K562 (cell line): ENCODE results near the gene PPL. TPM values are rescaled to one million over a fixed set of nuclear protein-coding genes. Genes with fewer than 3 reads are reported as not detected.

Experiments
- ATAC-seq: fragments of 200-7000 bp; cut with Tn5 transposase; 3 replicates; pipeline ENCODE4 v1.9.1; 2020; ENCODE audit warnings: moderate library complexity
- BruUV-seq: library from RNA; stranded (reverse); fragments of 400-500 nt; replicated peaks from 2 replicates; lab custom pipeline; 2021; lab: Mats Ljungman, UMichigan
- CTCF ChIA-PET: fragments of 300-600 bp; formaldehyde crosslinking; extraction: SDS; loops from one replicate; lab custom pipeline; 2021; ENCODE audit warnings: low intra/inter-chr PET ratio; lab: Yijun Ruan, JAX
- POLR2A ChIA-PET: fragments of 300-600, 350-650 bp; sonication (Branson Sonifier 250); formaldehyde crosslinking; extraction: SDS; loops from one replicate; lab custom pipeline; 2021; ENCODE audit warnings: antibody characterized with exemption, inconsistent platforms; lab: Yijun Ruan, JAX
- DNase-seq, 4 experiments: peaks; one replicate each; pipeline versions ENCODE4 v3.0.0 to v3.0.0-alpha.2; 2011 to 2018; ENCODE audit warnings: low spot score in 3 of 4, mixed read lengths in 3 of 4; ENCODE audit errors: extremely low read depth in 1 of 4
- FAIRE-seq: peaks from 2 replicates; lab custom pipeline; 2011; peaks lifted over from hg19 to GRCh38; lab: Jason Lieb, UNC
- H2AFZ ChIP-seq: 2 replicates; pipeline ENCODE4 v1.6.0; 2011; ENCODE audit warnings: low read depth, low read length, control low read depth, inconsistent platforms
- H3K27ac ChIP-seq: fragments of 200-600 bp; 3 replicates; pipeline ENCODE4 v1.8.0; 2011; ENCODE audit warnings: low read depth, mild to moderate bottlenecking, control low read depth, inconsistent platforms, low read length, moderate library complexity, mixed read lengths; ENCODE audit errors: extremely low read depth
- H3K27me3 ChIP-seq, 2 experiments: fragments of 300-600 bp in 1 of 2; 2 replicates in 1 of 2; 3 replicates in 1 of 2; pipeline versions ENCODE4 v1.6.0 to v1.8.0; 2011; ENCODE audit warnings: inconsistent platforms in 2 of 2, low read length in 2 of 2, mild to moderate bottlenecking in 1 of 2, mixed read lengths in 1 of 2, moderate library complexity in 1 of 2; ENCODE audit not compliant: control insufficient read depth in 2 of 2, insufficient read depth in 2 of 2
- H3K36me3 ChIP-seq: fragments of 300-600 bp; 3 replicates; pipeline ENCODE4 v1.8.0; 2011; ENCODE audit warnings: mild to moderate bottlenecking, low read length, inconsistent platforms; ENCODE audit not compliant: control insufficient read depth, insufficient read depth
- H3K4me1 ChIP-seq, 2 experiments: fragments of 200-600 bp in 1 of 2; replicated peaks in 1 of 2; 2 replicates in 1 of 2; 3 replicates in 1 of 2; pipeline versions ENCODE4 v1.5.1 to v1.8.0; 2011; ENCODE audit warnings: inconsistent platforms in 2 of 2, low read length in 2 of 2, mild to moderate bottlenecking in 1 of 2, mixed read lengths in 1 of 2, moderate library complexity in 1 of 2; ENCODE audit not compliant: control insufficient read depth in 2 of 2, insufficient read depth in 2 of 2
- H3K4me2 ChIP-seq: 2 replicates; pipeline ENCODE4 v1.6.1; 2011; ENCODE audit warnings: low read length, control low read depth, inconsistent platforms, mixed read lengths; ENCODE audit not compliant: insufficient read depth
- H3K4me3 ChIP-seq: fragments of 200-600 bp; sonication (generic), shearing (Covaris generic); 2 replicates; pipeline ENCODE4 v1.5.1; 2016; ENCODE audit warnings: control low read depth, inconsistent platforms
- H3K79me2 ChIP-seq: fragments of 200-600 bp; 3 replicates; pipeline ENCODE4 v1.8.0; 2011; ENCODE audit warnings: low read length, inconsistent platforms; ENCODE audit not compliant: control insufficient read depth, insufficient read depth
- H3K9ac ChIP-seq, 2 experiments: 2 replicates each; pipeline versions ENCODE4 v1.6.0 to v1.6.1; 2011; ENCODE audit warnings: low read depth in 2 of 2, low read length in 2 of 2, control low read depth in 1 of 2, inconsistent platforms in 1 of 2, mild to moderate bottlenecking in 1 of 2, mixed read lengths in 1 of 2; ENCODE audit not compliant: insufficient read depth in 1 of 2
- H3K9me1 ChIP-seq: one replicate; pipeline ENCODE4 v1.6.0; 2011; ENCODE audit warnings: inconsistent platforms, mild to moderate bottlenecking, low read length, moderate library complexity; ENCODE audit not compliant: control insufficient read depth, insufficient read depth
- H3K9me3 ChIP-seq: replicated peaks from 2 replicates; pipeline ENCODE4 v1.5.1; 2011; ENCODE audit warnings: low read depth, low read length, inconsistent platforms; ENCODE audit not compliant: control insufficient read depth, insufficient read depth
- H4K20me1 ChIP-seq: replicated peaks from 2 replicates; pipeline ENCODE4 v1.6.1; 2011; ENCODE audit warnings: low read length, inconsistent platforms, mixed read lengths; ENCODE audit not compliant: control insufficient read depth, insufficient read depth
- ARID1B ChIP-seq: fragments of 450-650 bp; IDR thresholded peaks from 2 replicates; pipeline ENCODE4 v1.6.1; 2016; ENCODE audit warnings: antibody characterized with exemption, mild to moderate bottlenecking, inconsistent platforms
- BCOR ChIP-seq: fragments of 450-650 bp; IDR thresholded peaks from 2 replicates; pipeline ENCODE4 v1.6.1; 2016
- HNRNPL ChIP-seq: fragments of 200-400 bp; formaldehyde crosslinking; IDR thresholded peaks from 2 replicates; pipeline ENCODE4 v1.6.1; 2017; ENCODE audit warnings: low read depth, mild to moderate bottlenecking, low read length
- JUN ChIP-seq, 2 experiments: sonication (generic) in 1 of 2; formaldehyde crosslinking in 1 of 2; IDR thresholded peaks; 2 replicates each; pipeline versions ENCODE4 v1.6.1 to v1.8.0; 2012 to 2022; ENCODE audit warnings: borderline replicate concordance in 2 of 2, mild to moderate bottlenecking in 2 of 2, improper control_type of control experiment in 1 of 2, low read depth in 1 of 2, low read length in 1 of 2, missing genetic modification reagents in 1 of 2
- KLF10 ChIP-seq: fragments of 250-450 bp; sonication (Bioruptor Pico); IDR thresholded peaks from 2 replicates; pipeline ENCODE4 v1.6.1; 2021; ENCODE audit warnings: matching md5 sums
- MBD2 ChIP-seq: sonication (generic); IDR thresholded peaks from 2 replicates; pipeline ENCODE4 v1.6.1; 2016; ENCODE audit warnings: low read depth, borderline replicate concordance
- MTF1 ChIP-seq: fragments of 250-450 bp; sonication (Bioruptor Pico); IDR thresholded peaks from 2 replicates; pipeline ENCODE4 v1.9.0; 2021; ENCODE audit warnings: moderate library complexity, mild to moderate bottlenecking, inconsistent platforms, borderline replicate concordance
- NCOA1 ChIP-seq: fragments of 450-650 bp; IDR thresholded peaks from 2 replicates; pipeline ENCODE4 v1.6.1; 2016; ENCODE audit warnings: low read depth
- SNRNP70 ChIP-seq: fragments of 200-400 bp; formaldehyde crosslinking; optimal IDR thresholded peaks from 2 replicates; pipeline ENCODE3; 2017; ENCODE audit warnings: low read depth, low read length
- SREBF2 ChIP-seq: sonication (generic); formaldehyde crosslinking; IDR thresholded peaks from 2 replicates; pipeline ENCODE4 v1.4.0; 2020; ENCODE audit warnings: mild to moderate bottlenecking, missing genetic modification reagents
- ZC3H8 ChIP-seq: fragments of 450-650 bp; IDR thresholded peaks from 2 replicates; pipeline ENCODE4 v1.6.1; 2017
- ZFPM2 ChIP-seq: fragments of 250-450 bp; sonication (Bioruptor Pico); IDR thresholded peaks from 2 replicates; pipeline ENCODE4 v1.5.1; 2022; ENCODE audit warnings: mild to moderate bottlenecking
- ZNF77 ChIP-seq: fragments of 250-450 bp; sonication (Bioruptor Pico); IDR thresholded peaks from 2 replicates; pipeline ENCODE4 v1.5.0; 2020
- WGBS: fragments of 100-300 bp; shearing (Covaris generic); methylation state at CpG from one replicate; pipeline ENCODE4 v1.1.6; 2016; ENCODE audit warnings: low coverage, mixed read lengths; ENCODE audit not compliant: insufficient coverage; ENCODE audit errors: missing lambda C conversion rate; 5-methylcytosine and 5-hydroxymethylcytosine counted together
- in situ Hi-C: fragments of 300-500 bp; cut with MboI; formaldehyde crosslinking; loops from 4 replicates; pipeline ENCODE4 v1.15.0; 2018; ENCODE audit warnings: inconsistent platforms, mixed read lengths
- intact Hi-C: fragments of 100-400 bp; cut with micrococcal nuclease; formaldehyde crosslinking; loops from 2 replicates; pipeline ENCODE4 v1.14.2; 2022
- polyA plus RNA-seq, 8 experiments: library from polyadenylated mRNA; depleted of rRNA in 4 of 8; stranded (reverse) in 5 of 8; unstranded in 3 of 8; fragments of >200 nt; fragmentation: Nextera tagmentation in 2 of 8; fragmentation: Illumina TruSeq in 1 of 8; extraction: Ambion mirVana in 2 of 8; extraction: Trizol in 1 of 8; gene quantifications; 2 replicates each; pipeline versions ENCODE4 v1.2.1 to v1.2.3, GENCODE V29; 2011 to 2014; ENCODE audit warnings: inconsistent platforms in 1 of 8, missing spikeins in 1 of 8
- total RNA-seq, 7 experiments: library from RNA; depleted of rRNA in 6 of 7; stranded (reverse); fragments of >200 nt in 6 of 7; fragmentation: Illumina TruSeq in 2 of 7; extraction: Trizol in 2 of 7; gene quantifications; 2 replicates each; pipeline versions ENCODE4 v1.2.1 to v1.2.3, GENCODE V29; 2011 to 2021; ENCODE audit warnings: low replicate concordance in 1 of 7
- TF ChIP-seq, protein P1 (sequence below): fragments of 250-450 bp; sonication (Bioruptor Pico); IDR thresholded peaks from 2 replicates; pipeline ENCODE4 v1.5.0; 2021; ENCODE audit warnings: mild to moderate bottlenecking, moderate library complexity

PPL gene
- total and polyA plus RNA-seq, 9 of the 15 experiments (the other 6 are each of a cell fraction or from before 2014, with no cell fraction given): 0.01 to 0.15 (median 0.07) TPM; not detected in 3

DNA sequence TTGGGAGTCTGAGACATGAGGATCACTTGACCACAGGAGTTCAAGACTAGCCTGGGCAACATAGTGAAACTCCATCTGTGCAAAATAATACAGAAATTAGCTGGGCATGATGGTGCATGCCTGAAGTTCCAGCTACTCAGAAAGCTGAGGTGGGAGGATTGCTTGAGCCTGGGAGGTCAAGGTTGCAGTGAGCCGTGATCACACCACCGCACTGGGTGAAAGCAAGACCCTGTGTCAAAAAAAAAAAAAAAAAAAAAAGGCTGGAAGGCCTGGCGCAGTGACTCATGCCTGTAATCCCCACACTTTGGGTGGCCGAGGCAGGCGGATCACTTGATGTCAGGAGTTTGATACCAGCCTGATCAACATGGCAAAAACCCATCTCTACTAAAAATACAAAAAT lies 81.6 kb downstream of the PPL start:
- CTCF ChIA-PET: no interaction called here
- peaks cover 4 to 19% of the 10 kb centered on the region in 2 experiments for H3K4me1 ChIP-seq
- DNase-seq (no peak), ATAC-seq (no peak), FAIRE-seq (no peak)
- H3K9me3 ChIP-seq: no peaks in the 10 kb centered on the region
- peaks cover 84% of the 10 kb centered on the region for H3K36me3 ChIP-seq
- TF ChIP-seq ZFPM2 (CRISPR knock-in tag): no peak
- TF ChIP-seq JUN (IDR thresholded peaks at IDR 0.05; ENCODE audit: borderline replicate concordance, low read depth, low read length): no peak
- TF ChIP-seq JUN (CRISPR knock-in tag; IDR thresholded peaks at IDR 0.05; ENCODE audit: borderline replicate concordance): no peak
- TF ChIP-seq, protein P1, sequence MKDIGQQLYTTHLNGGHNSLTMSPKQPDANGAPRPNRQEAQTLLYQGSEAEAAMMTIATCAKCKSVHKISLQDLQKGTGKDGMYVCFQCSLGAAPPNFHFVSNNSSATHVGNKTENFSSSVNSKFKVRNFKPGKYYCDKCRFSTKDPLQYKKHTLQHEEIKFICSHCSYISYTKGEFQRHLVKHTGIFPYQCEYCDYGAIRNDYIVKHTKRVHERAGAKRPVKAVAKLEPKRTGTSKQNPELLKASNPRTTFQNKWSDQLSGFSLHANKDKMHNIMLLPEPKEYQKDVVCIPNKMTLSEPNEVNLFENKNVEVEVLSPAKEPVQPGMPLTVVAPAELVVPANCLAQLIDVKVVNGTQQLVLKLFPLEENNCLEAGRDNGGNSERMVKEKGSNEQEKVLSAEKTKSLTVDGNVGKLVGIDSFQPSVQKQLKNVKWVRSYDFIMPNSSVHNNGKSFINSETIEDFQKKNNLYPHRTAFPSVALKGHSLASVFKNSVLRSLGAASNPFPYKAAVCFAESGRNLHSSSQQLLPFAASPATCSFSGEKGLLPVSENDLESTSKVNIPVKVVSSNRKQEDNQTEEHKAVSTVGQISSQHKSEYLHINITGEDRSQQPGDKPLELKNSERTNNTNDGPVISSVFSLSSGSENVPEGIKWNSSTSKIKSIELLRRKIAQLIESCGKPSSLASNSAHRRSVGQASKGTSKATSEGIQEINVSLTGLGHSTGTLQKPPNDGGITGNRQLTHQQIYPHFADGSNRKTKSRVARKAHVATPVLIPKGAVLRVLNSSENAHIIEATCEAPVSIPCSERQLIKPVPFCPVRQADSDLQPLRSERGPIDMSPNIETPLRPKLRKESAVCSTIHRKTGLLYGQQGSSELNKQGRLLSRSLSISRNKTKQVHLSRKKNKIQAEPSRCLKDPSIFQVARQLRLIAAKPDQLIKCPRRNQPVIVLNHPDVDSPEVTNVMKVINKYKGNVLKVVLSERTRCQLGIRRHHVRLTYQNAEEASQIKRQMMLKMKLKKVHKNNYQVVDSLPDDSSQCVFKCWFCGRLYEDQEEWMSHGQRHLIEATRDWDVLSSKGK (CRISPR knock-in tag): no peak
- no peak for TF ChIP-seq KLF10 (CRISPR knock-in tag)
- TF ChIP-seq MBD2: no peak
- TF ChIP-seq HNRNPL: no peak
- TF ChIP-seq MTF1 (CRISPR knock-in tag): no peak
- no peak for TF ChIP-seq ZC3H8
- no peak for TF ChIP-seq NCOA1
- TF ChIP-seq ZNF77 (CRISPR knock-in tag): no peak
- TF ChIP-seq SNRNP70: no peak
- TF ChIP-seq ARID1B: no peak
- TF ChIP-seq BCOR: no peak
- no peak for TF ChIP-seq SREBF2
- H3K9me1 ChIP-seq: no peaks in the 10 kb centered on the region
- no peak overlapping the region for H3K9ac ChIP-seq
- no peak overlapping the region for H3K27ac ChIP-seq
- H3K79me2 ChIP-seq: peaks cover 27% of the 10 kb centered on the region
- intact Hi-C loops: no loop called here
- no peak overlapping the region for H3K4me2 ChIP-seq
- no peak overlapping the region for H2AFZ ChIP-seq
- 83% methylated on average over 1 of the region's 5 CpGs for whole genome bisulfite sequencing
- in situ Hi-C loops: no loop called here
- H4K20me1 ChIP-seq: peaks cover 39% of the 10 kb centered on the region
- H3K4me3 ChIP-seq: no peak overlapping the region
- BruUV-seq: no TSS peak
- no peaks in the 10 kb centered on the region for H3K27me3 ChIP-seq
- POLR2A ChIA-PET: no interaction called here
